Esophagus (tissue), 2 donors: ENCODE results near the gene SLC2A10. TPM values are rescaled to one million over a fixed set of nuclear protein-coding genes. Genes with fewer than 3 reads are reported as not detected.

Experiments
- H3K27ac ChIP-seq, 2 donors: one replicate each; pipeline ENCODE4 v1.5.1; 2013; ENCODE audit warnings: low read depth in 2 of 2, mild to moderate bottlenecking in 2 of 2, inconsistent platforms in 1 of 2, low read length in 1 of 2, moderate library complexity in 1 of 2
- H3K27me3 ChIP-seq, 2 donors: one replicate each; pipeline ENCODE4 v1.6.1; 2013; ENCODE audit warnings: low read length in 2 of 2, control low read depth in 1 of 2, mild to moderate bottlenecking in 1 of 2; ENCODE audit not compliant: insufficient read depth in 2 of 2, control insufficient read depth in 1 of 2
- H3K36me3 ChIP-seq, 2 donors: one replicate each; pipeline ENCODE4 v1.6.1; 2013; ENCODE audit warnings: low read length in 1 of 2; ENCODE audit not compliant: control insufficient read depth in 2 of 2, insufficient read depth in 2 of 2
- H3K4me1 ChIP-seq, 2 donors: one replicate each; pipeline ENCODE4 v1.6.1; 2013; ENCODE audit warnings: low read length in 1 of 2; ENCODE audit not compliant: control insufficient read depth in 2 of 2, insufficient read depth in 2 of 2
- H3K4me3 ChIP-seq, 2 donors: one replicate each; pipeline ENCODE4 v1.5.1; 2013; ENCODE audit warnings: low read length in 2 of 2, mild to moderate bottlenecking in 2 of 2, low read depth in 1 of 2, moderate library complexity in 1 of 2
- H3K9me3 ChIP-seq, 2 donors: one replicate each; pipeline ENCODE4 v1.6.1; 2013; ENCODE audit warnings: mild to moderate bottlenecking in 2 of 2, low read depth in 1 of 2, low read length in 1 of 2, moderate library complexity in 1 of 2; ENCODE audit not compliant: control insufficient read depth in 2 of 2, insufficient read depth in 1 of 2
- WGBS, 2 donors: extraction: QIAGEN DNeasy Blood & Tissue Kit; methylation state at CpG; one replicate each; pipeline ENCODE4 v1.1.7; 2013; 5-methylcytosine and 5-hydroxymethylcytosine counted together
- polyA plus RNA-seq, 2 donors: library from polyadenylated mRNA; stranded (reverse); fragments of 200-250 nt; gene quantifications; one replicate each; pipeline ENCODE4 v1.2.3, GENCODE V29; 2013
- donor health status: healthy with polysubstance abuse.
- donor health status: Bipolar disorder and iron deficiency.

The SLC2A10 gene
- polyA plus RNA-seq, 2 donors, result 2.6 to 5.4 TPM

DNA sequence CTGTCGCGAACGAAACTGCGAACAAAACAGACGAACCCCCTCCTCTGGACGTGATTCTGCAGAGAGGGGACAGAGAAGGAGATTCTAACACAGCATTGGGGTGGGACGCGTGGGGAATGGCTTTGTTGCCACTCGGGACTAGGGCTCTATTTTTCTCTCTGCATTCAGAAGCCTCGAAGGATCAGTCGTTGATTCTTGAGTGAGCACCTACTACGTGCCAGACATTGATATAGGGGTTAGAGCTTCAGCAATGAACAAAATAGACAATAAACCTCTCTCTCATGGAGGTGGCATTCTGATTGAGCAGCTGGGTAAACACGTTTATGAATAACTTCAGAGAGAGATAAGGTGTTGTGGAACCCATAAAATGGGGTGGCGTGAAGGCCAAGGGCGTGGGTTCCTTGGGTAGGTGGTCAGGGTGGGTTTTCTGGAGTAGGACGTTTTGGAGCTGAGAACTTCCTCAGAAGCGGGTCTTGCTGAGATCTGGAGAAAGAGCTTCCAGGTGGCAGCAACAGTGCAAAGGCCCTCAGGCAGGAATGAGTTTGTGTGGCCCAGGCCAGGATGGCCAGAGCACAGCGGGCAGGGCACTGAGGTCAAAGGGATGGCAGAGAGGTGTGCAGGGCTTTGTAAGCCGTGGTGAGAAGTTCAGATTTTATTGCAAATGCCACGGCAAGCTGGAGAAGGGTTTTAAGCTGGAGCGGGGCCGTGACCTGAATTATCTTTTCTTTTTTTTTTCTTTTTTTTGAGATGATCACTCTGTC is 884 bp downstream of the SLC2A10 start:
- H3K9me3 ChIP-seq, result no peaks in the 10 kb centered on the region
- peaks cover 5 to 16% of the 10 kb centered on the region in 2 donors for H3K4me1 ChIP-seq
- WGBS, 2 donors, result 33 to 38% methylated on average over 22 of the region's 22 CpGs
- H3K4me3 ChIP-seq, result peak overlapping the region; percentile 49 to 65
- H3K36me3 ChIP-seq, result no peaks in the 10 kb centered on the region
- H3K27ac ChIP-seq, result peak overlapping the region; percentile 60 to 81
- no peaks in the 10 kb centered on the region for H3K27me3 ChIP-seq

GRCh38 chr20:46712056-46712636 is 2.7 kb downstream of the SLC2A10 start:
- Histone ChIP-seq H3K4me1 (peaks cover 6 to 17% of the 10 kb centered on the region in 2 donors), H3K27me3 (no peaks in the 10 kb centered on the region), H3K27ac (no peak overlapping the region), H3K4me3 (no peak overlapping the region), H3K36me3 (no peaks in the 10 kb centered on the region), H3K9me3 (no peaks in the 10 kb centered on the region)
- 84 to 85% methylated on average over 5 of the region's 5 CpGs for WGBS, 2 donors

DNA sequence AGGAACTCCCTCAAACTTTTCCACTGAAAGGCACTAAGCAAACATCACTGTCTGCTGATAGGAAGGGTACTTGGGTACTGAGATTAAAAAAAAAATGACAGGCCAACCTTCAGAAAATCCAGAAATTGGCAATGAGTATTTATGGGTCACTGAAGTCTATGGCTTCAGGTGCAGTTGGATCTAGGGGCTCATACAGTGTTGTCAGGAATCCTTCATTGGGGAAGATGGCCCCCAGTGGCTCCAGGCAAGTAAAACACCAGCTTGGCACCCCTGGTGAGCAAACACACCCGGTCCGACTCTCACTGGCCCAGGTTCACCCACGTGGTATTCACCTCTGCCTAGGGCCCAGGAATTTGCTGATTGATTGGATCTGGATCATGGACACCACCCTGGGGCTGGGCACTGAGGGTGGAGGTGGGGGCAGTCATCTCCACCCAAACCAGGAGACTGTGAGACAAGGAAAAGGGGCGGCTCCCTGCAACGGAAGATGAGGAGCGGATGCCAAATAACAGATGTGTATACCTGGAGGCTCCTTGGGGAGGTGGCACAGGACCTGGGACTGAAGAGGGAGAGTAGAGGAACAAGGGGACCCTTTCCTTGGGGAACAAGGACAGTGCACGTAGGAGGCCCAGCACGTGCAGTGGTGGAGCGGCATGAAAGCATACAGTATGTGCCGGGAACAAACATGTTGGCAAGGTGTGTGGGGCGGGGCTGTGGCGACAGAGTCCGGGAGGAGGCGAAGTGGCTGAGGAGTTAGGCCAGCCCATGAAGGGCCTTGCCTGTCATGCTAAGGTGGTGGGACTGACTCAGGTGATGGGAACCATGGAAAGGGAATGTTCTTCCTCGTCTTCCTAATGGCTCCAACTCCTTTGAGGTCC is 4.7 kb downstream of the SLC2A10 start:
- H3K36me3 ChIP-seq, result no peaks in the 10 kb centered on the region
- no peak overlapping the region for H3K27ac ChIP-seq
- H3K27me3 ChIP-seq, result no peaks in the 10 kb centered on the region
- peaks cover 6 to 12% of the 10 kb centered on the region in 2 donors for H3K4me1 ChIP-seq
- no peaks in the 10 kb centered on the region for H3K9me3 ChIP-seq
- no peak overlapping the region for H3K4me3 ChIP-seq
- 65% methylated on average over 15 of the region's 15 CpGs for WGBS, 2 donors

GRCh38 chr20:46715292-46715756 is 5.9 kb downstream of the SLC2A10 start:
- no peaks in the 10 kb centered on the region for H3K27me3 ChIP-seq
- WGBS, 2 donors, result 22 to 25% methylated on average over 4 of the region's 4 CpGs
- H3K36me3 ChIP-seq, result no peaks in the 10 kb centered on the region
- H3K4me3 ChIP-seq, result no peak overlapping the region
- peaks cover 6 to 12% of the 10 kb centered on the region in 2 donors for H3K4me1 ChIP-seq
- peak overlapping the region in 1 of 2 donors; percentile 43 for H3K27ac ChIP-seq
- no peaks in the 10 kb centered on the region for H3K9me3 ChIP-seq

GRCh38 chr20:46717818-46718541 is 8.5 kb downstream of the SLC2A10 start:
- H3K4me1 ChIP-seq, result peaks cover 6 to 9% of the 10 kb centered on the region in 2 donors
- H3K27me3 ChIP-seq, result no peaks in the 10 kb centered on the region
- H3K4me3 ChIP-seq, result no peak overlapping the region
- H3K27ac ChIP-seq, result no peak overlapping the region
- WGBS, 2 donors, result 93 to 94% methylated on average over 8 to 9 of the region's 9 CpGs
- no peaks in the 10 kb centered on the region for H3K9me3 ChIP-seq
- no peaks in the 10 kb centered on the region for H3K36me3 ChIP-seq

GRCh38 chr20:46720019-46720418 is 10.6 kb downstream of the SLC2A10 start:
- Histone ChIP-seq H3K9me3 (no peaks in the 10 kb centered on the region), H3K27ac (no peak overlapping the region), H3K36me3 (no peaks in the 10 kb centered on the region), H3K4me3 (no peak overlapping the region), H3K4me1 (peaks cover 3% of the 10 kb centered on the region in 2 donors), H3K27me3 (no peaks in the 10 kb centered on the region)
- WGBS, 2 donors, result 87 to 92% methylated on average over 1 of the region's 1 CpG

DNA sequence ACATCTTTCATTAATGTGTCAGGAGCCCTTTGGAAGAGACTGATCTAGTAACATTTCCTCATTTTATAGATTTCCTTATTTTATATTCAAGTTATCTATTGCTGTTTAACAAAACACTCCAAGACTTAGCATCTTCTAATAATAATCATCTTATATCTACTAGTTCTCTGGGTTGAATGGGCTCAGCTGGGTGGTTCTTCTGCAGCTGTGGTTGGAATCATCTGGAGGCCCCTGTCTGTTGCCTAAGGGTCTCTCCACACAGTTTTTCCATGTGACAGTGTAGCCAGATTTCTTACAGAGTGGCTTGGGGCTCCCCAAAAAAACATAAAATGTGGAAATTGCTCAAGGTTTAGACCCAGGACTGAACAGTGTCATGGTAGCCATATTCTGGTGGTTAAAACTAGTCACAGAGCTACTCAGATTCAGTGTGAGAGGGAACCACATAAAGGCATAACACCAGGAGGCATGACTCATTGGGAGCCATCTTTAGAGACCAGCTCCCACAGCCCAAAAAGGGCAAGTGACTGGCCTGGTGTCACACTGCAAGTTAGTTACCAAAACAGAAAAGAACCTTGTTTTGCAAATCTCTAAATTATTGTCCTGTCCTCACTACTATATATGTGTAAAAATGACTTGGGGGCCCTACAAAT is 11.5 kb downstream of the SLC2A10 start:
- Histone ChIP-seq H3K4me3 (no peak overlapping the region), H3K36me3 (peaks cover 0 to 4% of the 10 kb centered on the region in 2 donors), H3K9me3 (no peaks in the 10 kb centered on the region), H3K27ac (no peak overlapping the region), H3K4me1 (no peaks in the 10 kb centered on the region), H3K27me3 (no peaks in the 10 kb centered on the region)

GRCh38 chr20:46721476-46721875 is 12.0 kb downstream of the SLC2A10 start:
- peaks cover 0 to 4% of the 10 kb centered on the region in 2 donors for H3K36me3 ChIP-seq
- WGBS, 2 donors, result 83 to 94% methylated on average over 1 of the region's 1 CpG
- no peak overlapping the region for H3K4me3 ChIP-seq
- no peak overlapping the region for H3K27ac ChIP-seq
- H3K27me3 ChIP-seq, result no peaks in the 10 kb centered on the region
- H3K4me1 ChIP-seq, result no peaks in the 10 kb centered on the region
- no peaks in the 10 kb centered on the region for H3K9me3 ChIP-seq

- Histone ChIP-seq H3K4me3 (no peak overlapping the region), H3K27ac (no peak overlapping the region), H3K9me3 (no peaks in the 10 kb centered on the region), H3K27me3 (no peaks in the 10 kb centered on the region), H3K36me3 (peaks cover 0 to 4% of the 10 kb centered on the region in 2 donors), H3K4me1 (no peaks in the 10 kb centered on the region)
- 97 to 98% methylated on average over 2 of the region's 2 CpGs for WGBS, 2 donors
Measured at GRCh38 chr20:46722450-46722849, 13.0 kb downstream of the SLC2A10 start.
